Hematopoietic multipotent progenitor cell treated with erythropoietin and hydrocortisone succinate and interleukin-3 and kit ligand, for 6 days (in vitro differentiated cells): ENCODE results near the gene ZNF697.
"Not testable (repeated sequence)": the region's sequence is repeated elsewhere in the genome, so short reads cannot be mapped to it uniquely, and the experiment has no call there.

Experiments
- DNase-seq: peaks from one replicate; pipeline ENCODE4 v3.0.0-alpha.2; 2015

The ZNF697 gene

DNA sequence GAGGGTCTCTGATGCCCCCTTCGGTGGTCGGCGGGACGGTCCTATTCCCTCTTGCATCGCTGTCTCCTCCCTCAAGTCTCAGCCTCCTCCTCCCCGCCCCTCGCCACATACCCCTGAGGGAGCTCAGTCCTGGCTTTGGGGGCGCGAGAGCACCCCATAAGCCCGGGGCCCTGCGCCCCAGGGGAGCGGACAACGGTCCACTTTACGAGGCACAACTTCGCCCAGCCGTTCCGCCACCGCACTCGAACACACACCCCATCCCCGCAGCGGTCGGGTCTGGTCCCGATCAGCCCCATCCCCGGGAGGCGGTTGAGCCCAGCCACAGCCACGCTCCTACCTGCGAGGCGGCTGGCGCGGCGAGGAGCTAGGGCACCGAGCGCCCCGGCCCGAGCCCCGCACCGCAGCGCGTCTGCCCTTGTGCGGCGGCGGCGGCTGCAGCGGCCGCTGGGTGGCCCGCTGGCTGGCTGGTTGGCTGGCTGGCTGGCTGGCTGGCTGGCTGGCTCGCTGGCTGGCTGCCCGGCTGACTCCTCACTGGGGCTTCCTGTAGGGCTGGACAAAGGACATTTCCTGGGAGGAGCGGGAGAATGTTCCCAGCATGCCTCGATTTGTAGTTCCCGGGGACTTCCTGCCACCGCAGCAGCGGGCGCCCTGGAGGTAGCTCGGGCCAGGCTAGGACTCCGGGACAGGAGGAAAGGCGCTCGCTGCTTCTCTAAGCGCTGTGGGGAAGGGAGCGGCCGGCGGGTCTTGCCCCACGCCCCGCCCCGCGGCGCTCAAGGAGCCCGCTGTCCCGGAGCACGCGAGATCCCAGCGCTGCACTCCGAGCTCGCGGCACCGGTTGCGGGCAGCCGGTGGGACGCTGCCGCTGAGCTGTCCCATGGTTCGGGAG lies at the start of gene ZNF697:
ZNF697 (minus strand) TSS at position 533 of the 886 bp plus-strand sequence. CDS start 22,166 bp downstream, outside the sequence.
- DNase-seq = peak; percentile 96

DNA sequence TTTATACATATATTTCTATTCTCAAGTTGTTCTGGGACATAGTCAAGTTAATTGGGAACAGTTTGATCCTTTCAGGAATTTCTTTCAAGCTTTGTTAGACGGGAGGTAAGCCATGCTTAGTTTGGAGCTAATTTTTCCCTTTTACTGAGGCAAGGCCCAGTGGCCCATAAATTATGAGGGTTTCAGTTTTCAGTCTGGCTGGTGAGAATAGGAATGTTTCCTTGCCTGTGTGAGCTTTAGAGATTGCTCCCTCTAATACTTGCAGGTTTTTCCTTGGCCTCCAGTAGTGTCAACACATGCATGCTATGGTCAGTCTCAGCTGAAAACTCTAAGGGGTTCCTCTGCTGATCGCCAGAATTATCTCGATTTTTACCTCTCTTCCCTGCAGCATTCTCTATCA lies 49.5 kb upstream of the ZNF697 start:
- no peak for DNase-seq

DNA sequence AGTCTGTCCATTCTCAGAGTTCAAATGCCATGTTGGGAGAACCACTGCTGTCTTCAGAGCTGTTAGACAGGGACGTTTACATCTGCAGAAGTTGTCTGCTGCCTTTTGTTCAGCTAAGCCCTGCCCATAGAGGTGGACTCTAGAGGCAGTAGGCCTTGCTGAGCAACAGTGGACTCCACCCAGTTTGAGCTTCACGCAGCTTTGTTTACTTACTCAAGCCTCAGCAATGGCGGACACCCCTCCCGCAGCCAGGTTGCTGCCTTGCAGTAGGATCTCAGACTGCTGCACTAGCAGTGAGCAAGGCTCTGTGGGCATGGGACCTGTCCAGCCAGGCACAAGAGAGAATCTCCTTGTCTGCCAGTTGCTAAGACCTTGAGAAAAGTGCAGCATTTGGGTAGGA lies 48.8 kb upstream of the ZNF697 start:
- not testable (repeated sequence) for DNase-seq

DNA sequence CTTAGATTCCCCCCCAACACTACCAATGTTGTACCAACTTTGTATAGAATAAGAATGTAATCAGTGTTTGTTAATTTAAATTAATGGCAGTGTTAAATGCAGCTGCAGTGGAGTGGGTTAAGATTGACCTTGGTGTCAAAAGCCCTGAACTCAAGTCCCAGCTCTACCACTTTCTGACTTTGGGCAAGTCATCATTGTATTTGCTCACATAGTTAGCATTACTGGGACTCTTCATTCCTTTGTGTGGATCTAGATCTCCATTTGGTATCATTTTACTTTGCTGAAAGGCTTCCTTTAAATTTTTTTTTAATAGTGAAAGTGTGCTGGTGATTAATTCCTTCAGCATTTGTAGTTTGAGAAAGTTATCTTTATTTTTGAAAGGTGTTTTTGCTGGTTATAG lies 41.4 kb upstream of the ZNF697 start:
- DNase-seq = no peak

DNA sequence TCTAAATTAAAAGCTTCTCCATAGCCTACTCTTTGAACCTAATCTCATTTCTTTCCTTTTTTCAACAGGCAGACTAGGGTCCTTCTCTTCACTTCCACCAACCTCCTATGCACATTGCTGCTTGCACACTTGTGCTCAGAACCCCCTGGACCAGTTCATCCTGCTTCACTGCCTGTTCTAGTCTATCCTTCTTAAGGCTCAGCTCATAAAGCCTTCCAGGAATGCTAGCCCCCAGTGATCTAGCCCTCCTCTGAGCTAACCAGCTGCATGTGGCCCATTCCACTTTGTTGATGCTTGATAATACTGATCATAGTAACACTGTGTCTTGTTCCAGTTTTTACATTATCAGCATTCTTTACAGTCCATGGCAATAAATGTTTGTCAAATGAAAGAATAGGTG lies 40.7 kb upstream of the ZNF697 start:
- DNase-seq = no peak

DNA sequence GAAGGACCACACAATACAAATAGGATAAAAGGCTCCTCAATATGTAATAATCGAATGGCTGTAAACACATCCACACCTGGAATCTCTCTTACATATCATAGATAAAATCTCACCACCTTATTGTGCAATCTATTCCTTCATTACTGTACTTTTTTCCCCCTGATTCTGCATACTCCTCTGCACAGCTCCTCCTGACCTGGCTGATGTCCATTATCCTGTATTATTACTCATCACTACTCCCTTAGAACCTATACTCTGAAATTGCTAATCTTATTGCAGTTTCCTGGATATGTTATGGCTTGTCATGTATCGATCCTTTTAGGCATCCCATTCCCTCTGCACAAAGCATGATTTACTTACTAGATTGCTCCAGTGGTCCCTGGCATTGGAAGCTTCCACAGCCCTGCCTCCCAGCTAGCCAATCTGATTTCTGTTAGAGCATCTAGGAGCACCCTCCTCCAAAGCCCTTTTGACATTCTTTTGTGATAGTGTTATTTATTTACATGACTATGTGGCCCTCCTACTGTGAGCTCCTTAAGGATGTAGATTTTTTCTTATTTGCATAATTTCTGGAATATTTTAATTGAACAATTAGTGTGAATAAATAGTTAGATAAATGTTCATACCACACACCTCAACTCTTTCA lies 39.5 kb upstream of the ZNF697 start:
- no peak for DNase-seq

DNA sequence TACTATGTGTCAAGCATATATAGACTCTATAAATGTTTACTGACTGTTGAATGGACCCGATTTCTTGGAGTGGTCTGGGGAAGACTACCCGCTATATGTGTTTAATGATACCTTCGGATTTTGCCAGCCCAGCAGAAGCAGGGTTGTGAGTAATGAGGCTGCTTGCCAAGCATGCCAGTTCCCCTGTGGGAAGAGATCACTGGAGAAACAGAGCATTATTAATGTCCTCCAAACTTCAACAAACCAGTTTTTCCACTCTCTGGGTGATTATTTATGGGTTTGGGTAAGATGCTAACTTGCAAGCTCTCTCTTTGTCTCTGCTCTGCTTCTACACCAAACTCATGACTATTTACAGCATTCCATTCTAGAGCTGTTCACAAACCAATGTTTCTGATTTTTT lies 38.6 kb upstream of the ZNF697 start:
- DNase-seq = no peak

GRCh38 chr1:119683893-119684292 lies 35.8 kb upstream of the ZNF697 start:
- no peak for DNase-seq

DNA sequence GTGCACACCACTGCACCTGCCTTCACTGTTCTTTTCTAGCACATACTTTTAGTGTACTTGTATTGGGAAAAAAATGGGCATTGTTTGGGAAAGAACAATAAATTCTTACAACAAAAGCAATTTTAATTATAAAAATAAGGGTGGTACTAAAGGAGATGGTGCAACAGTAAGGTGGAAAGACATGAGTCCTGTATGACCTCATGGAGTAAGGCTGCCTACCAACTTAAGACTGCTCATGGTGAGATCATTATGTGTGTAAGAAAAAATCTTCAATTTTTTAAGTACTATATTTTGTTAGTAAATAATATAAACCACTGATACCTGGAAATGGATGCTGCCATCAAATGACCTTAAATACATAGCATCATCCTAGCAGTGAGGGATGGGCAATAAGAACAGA lies 34.1 kb upstream of the ZNF697 start:
- DNase-seq = no peak

GRCh38 chr1:119681560-119681959 lies 33.5 kb upstream of the ZNF697 start:
- no peak for DNase-seq

DNA sequence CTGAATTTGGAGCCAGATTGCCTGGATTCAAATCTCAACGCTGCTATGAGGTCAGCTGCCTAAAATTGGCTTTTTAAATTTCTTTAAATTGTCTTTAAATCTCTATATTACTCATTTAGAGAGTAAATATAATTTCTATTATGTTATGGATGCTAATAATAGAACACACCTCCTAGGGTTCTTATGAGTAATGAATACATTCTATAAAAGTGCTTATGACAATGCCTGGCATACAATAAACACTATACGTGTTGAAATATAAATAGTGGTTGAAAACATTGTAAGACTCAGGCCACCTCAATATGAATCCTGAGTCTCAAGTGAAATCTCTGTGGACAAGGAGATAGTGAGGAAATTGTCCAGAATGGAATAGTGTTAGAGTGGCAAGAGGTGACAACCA lies 32.7 kb upstream of the ZNF697 start:
- no peak for DNase-seq

DNA sequence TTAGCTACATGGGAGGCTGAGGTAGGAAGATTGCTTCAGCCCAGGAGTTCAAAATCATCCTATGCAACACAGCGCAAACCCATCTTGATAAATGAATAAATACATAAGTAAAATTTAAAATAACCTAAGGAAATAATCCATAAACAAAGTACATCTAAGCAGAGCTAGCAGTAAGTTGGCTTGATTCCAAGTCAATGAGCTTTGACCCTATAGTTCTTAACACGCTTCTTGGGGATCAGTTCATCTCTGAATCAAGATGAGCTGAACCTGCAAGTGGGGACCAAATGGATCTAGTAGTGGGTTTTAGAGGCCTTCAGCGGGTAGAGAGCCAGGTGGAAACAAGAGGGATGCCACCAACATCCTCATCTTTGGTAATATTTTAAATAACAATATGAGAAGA lies 32.1 kb upstream of the ZNF697 start:
- DNase-seq = peak; percentile 5

GRCh38 chr1:119679223-119679622 lies 31.2 kb upstream of the ZNF697 start:
- no peak for DNase-seq

GRCh38 chr1:119676571-119677206 lies 28.6 kb upstream of the ZNF697 start:
- peak; percentile 8 for DNase-seq

DNA sequence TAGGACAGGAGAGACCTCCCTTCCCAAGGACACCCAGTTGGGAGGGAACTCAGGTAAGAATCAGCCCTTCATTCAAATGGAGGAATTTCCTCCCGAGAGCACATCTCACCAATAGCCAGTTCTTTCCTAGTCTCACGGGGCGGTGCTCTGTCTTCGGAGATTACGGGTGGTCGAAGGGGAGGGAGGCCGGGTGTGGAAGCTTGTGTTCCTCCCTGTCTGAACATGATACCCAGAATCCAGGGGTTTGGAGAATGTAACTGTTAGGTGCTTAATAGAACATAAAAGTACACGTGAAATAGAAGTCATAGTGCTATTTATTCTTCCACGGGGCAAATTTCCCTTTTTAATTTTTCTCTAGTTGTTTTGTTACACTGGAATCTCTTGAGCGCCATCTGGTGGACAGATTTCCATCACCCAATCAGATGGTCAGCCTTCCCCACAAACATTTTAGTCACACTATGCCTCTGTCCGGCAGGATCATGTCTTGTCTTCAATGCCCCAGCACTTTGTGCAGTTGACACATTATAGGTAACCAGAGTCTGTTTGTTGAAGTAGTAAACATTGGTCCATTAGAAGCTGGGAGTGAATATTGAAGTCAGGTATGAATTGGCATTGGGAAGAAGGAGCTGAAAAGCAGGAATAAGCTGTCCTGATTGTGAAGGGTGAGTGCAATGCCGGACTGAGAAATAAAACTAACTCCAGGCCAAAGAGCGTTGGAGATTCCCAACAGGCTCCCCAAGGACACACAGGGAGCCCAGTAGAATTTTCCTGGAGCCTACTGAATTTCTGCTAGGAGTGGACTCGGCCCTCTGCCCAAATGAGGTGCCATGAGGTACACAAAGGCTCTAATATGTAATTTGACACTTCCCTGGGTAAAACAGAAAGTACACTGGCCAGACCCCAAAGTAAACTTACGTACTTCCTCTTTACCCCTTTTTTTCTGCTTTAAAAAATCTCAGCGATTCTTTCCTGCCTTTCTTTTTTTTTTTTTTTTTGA lies 27.6 kb upstream of the ZNF697 start:
- peak; percentile 93 for DNase-seq

GRCh38 chr1:119674835-119675289 lies 26.8 kb upstream of the ZNF697 start:
- peak; percentile 88 for DNase-seq

- DNase-seq = no peak
Measured at GRCh38 chr1:119674111-119674526, 26.1 kb upstream of the ZNF697 start.

GRCh38 chr1:119673171-119673940 lies 25.3 kb upstream of the ZNF697 start:
- DNase-seq = no peak

DNA sequence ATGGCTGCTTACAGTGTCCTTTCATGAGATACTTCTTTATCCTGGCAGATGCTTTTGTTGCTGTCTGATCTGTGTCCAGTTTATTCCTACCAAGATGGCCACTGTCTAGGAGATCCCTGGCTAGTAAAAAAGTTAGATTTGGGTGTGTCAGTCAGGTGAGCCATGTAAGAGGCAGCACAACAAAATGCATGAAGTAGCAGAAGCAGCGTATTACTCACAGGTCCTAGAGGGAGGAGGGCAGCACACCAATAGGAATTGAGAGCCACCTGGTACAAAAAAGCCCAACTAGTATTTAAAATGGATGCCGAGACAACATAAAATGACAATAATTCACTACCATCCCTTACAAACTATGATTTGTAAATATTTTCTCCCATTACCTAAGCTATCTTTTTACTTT lies 22.8 kb upstream of the ZNF697 start:
- DNase-seq = no peak

DNA sequence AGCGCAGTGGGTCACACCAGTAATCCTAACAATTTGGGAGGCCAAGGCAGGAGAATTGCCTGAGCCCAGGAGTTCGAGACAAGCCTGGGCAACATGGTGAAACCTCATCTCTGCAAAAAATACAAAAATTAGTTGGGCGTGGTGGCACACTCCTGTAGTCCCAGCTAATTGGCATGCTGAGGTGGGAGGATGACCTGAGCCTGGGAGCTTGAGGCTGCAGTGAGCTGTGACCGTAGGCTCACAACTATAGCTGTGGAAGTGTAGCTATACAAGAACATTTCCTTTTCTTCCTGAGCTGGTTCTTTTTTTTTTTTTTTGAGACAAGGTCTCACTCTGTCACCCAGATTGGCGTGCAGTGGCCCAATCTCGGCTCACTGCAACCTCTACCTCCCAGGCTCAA lies 19.1 kb upstream of the ZNF697 start:
- DNase-seq = no peak

DNA sequence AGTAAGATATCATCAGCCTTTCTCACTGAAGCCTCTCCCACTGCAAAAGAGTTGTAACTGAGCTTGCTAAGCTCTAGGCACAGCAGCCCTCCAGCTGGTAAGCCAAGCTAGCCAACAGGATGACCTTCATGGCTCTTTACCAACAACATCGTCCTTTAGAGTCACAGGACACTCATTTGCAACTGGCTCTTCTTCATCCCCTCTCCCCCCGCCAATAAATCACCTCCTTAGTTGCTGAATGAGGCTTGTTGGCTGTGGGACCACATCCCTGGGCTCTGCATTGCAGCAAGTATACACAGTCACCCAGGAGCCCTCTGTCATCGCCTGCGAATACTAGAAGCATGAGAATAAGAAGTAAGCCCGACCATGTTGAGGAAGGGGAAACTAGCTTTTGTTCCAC lies 16.0 kb upstream of the ZNF697 start:
- DNase-seq = no peak

DNA sequence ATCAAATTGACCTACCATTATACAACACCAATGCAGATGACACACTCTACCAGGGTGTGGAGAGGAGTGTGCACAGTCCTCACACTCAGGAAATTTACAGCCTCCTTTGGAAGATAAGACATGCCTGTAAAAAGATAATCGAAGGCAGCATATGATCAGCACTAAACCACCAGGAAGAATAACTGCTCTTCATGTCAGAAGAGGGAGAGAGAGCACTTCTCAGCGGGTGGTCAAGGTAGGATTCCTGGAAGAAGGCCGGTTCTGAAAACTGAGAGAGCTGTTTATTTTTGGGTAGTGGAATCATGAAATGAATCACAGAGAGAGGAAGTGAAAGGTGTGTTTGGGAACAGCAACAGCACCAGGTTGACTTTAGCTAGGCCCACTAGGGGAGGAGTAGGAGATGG lies 14.0 kb upstream of the ZNF697 start:
- peak; percentile 14 for DNase-seq
